Measurements from ENCODE around the gene NPHS1. TPM values are rescaled to one million over a fixed set of nuclear protein-coding genes. Genes with fewer than 3 reads are reported as not detected.

NPHS1 gene
- total and polyA plus RNA-seq, 4 donors: under 0.01 TPM; not detected in 3

GRCh38 chr19:35833972-35834371, 18.3 kb downstream of the NPHS1 start:
- 51% methylated on average over 7 of the region's 7 CpGs for WGBS
- H3K27me3 ChIP-seq (ENCODE audit: control insufficient read depth in 4 of 4, insufficient read depth in 4 of 4, low read length in 3 of 4): peaks cover 0 to 4% (median 2%) of the 10 kb centered on the region in 4 donors
- no peak overlapping the region for H3K4me3 ChIP-seq (ENCODE audit: low read depth in 1 of 3, low read length in 3 of 3)
- H3K36me3 ChIP-seq (ENCODE audit: control insufficient read depth in 4 of 4, insufficient read depth in 3 of 4, low read depth in 1 of 4, low read length in 3 of 4): no peaks in the 10 kb centered on the region
- no peaks in the 10 kb centered on the region for H3K4me1 ChIP-seq (ENCODE audit: control insufficient read depth in 4 of 4, insufficient read depth in 4 of 4, low read length in 3 of 4)
- H3K27ac ChIP-seq (ENCODE audit: low read depth in 1 of 2, low read length in 2 of 2): no peak overlapping the region
- TF ChIP-seq HNF4G (IDR thresholded peaks at IDR 0.05) (no peak), TAF1 (conservative IDR thresholded peaks at IDR 0.05) (no peak), NR2F2 (IDR thresholded peaks at IDR 0.05) (no peak), HNF4A (conservative IDR thresholded peaks at IDR 0.05) (no peak), JUND (IDR thresholded peaks at IDR 0.05) (no peak), ZBTB33 (IDR thresholded peaks at IDR 0.05) (no peak)
- H3K9me3 ChIP-seq (ENCODE audit: control insufficient read depth in 4 of 4, low read length in 3 of 4): peaks cover 0 to 2% (median under 1%) of the 10 kb centered on the region in 4 donors
- no peak for DNase-seq (ENCODE audit: low spot score)
- H3K9ac ChIP-seq (ENCODE audit: low read depth in 1 of 2, low read length in 2 of 2): no peak overlapping the region

DNA sequence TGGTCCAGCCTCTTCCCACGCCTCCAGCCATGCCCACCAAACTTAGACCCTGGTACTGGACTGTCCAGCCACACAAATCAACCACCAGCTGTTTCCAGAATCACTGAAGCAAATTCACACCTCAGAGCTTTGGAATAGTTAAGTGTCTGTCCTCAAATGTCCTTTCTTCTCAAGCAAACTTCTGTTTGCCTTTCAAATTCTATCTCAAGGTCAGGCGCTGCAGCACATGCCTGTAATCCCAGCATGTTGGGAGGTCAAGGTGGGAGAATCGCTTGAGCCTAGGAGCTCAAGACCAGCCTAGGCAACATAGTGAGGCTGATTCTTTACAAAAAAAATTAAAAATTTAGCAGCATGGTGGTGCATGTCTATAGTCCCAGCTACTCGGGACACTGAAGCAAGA, 20.2 kb downstream of the NPHS1 start:
- Histone ChIP-seq H3K9me3 (ENCODE audit: control insufficient read depth in 4 of 4, low read length in 3 of 4) (no peaks in the 10 kb centered on the region), H3K4me3 (ENCODE audit: low read depth in 1 of 3, low read length in 3 of 3) (no peak overlapping the region), H3K36me3 (ENCODE audit: control insufficient read depth in 4 of 4, insufficient read depth in 3 of 4, low read depth in 1 of 4, low read length in 3 of 4) (no peaks in the 10 kb centered on the region), H3K27ac (ENCODE audit: low read depth in 1 of 2, low read length in 2 of 2) (no peak overlapping the region), H3K9ac (ENCODE audit: low read depth in 1 of 2, low read length in 2 of 2) (no peak overlapping the region), H3K4me1 (ENCODE audit: control insufficient read depth in 4 of 4, insufficient read depth in 4 of 4, low read length in 3 of 4) (no peaks in the 10 kb centered on the region), H3K27me3 (ENCODE audit: control insufficient read depth in 4 of 4, insufficient read depth in 4 of 4, low read length in 3 of 4) (peaks cover 0 to 4% (median 2%) of the 10 kb centered on the region in 4 donors)
- WGBS: 56% methylated on average over 4 of the region's 4 CpGs
- DNase-seq (ENCODE audit: low spot score): no peak
- no peak for TF ChIP-seq TAF1 (conservative IDR thresholded peaks at IDR 0.05)
- no peak for TF ChIP-seq FOXA2 (IDR thresholded peaks at IDR 0.05)
- TF ChIP-seq, protein P1, sequence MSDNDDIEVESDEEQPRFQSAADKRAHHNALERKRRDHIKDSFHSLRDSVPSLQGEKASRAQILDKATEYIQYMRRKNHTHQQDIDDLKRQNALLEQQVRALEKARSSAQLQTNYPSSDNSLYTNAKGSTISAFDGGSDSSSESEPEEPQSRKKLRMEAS (IDR thresholded peaks at IDR 0.05): no peak

DNA sequence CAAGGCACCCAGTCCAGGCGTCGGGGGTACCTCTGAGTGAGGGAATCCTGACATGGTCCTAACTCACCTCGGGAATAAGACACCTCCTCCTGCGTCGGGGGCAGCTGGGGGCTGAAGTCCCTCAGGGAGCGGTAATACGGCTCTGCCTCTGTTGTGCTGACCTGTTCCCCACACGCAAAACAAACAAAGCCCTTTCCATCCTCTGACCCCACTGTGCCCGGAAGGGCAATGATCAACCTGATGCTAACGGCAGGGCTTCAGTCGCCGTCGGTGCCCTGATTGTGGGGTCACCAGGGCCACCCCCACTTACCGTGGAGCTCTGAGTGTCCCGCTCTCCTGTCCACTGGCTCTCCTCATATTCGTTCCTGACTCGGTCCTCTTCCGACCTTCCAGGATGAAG, 21.3 kb downstream of the NPHS1 start:
- DNase-seq (ENCODE audit: low spot score): no peak
- Histone ChIP-seq H3K27me3 (ENCODE audit: control insufficient read depth in 4 of 4, insufficient read depth in 4 of 4, low read length in 3 of 4) (peaks cover 0 to 8% (median 2%) of the 10 kb centered on the region in 4 donors), H3K4me1 (ENCODE audit: control insufficient read depth in 4 of 4, insufficient read depth in 4 of 4, low read length in 3 of 4) (no peaks in the 10 kb centered on the region), H3K9me3 (ENCODE audit: control insufficient read depth in 4 of 4, low read length in 3 of 4) (no peaks in the 10 kb centered on the region), H3K4me3 (ENCODE audit: low read depth in 1 of 3, low read length in 3 of 3) (no peak overlapping the region), H3K36me3 (ENCODE audit: control insufficient read depth in 4 of 4, insufficient read depth in 3 of 4, low read depth in 1 of 4, low read length in 3 of 4) (no peaks in the 10 kb centered on the region), H3K27ac (ENCODE audit: low read depth in 1 of 2, low read length in 2 of 2) (no peak overlapping the region), H3K9ac (ENCODE audit: low read depth in 1 of 2, low read length in 2 of 2) (no peak overlapping the region)
- TF ChIP-seq GABPA (IDR thresholded peaks at IDR 0.05 in 1 of 2, conservative IDR thresholded peaks at IDR 0.05 in 1 of 2) (no peak), SP1 (IDR thresholded peaks at IDR 0.05) (no peak), EGR1 (IDR thresholded peaks at IDR 0.05; ENCODE audit: low read depth in 2 of 2) (no peak), RAD21 (IDR thresholded peaks at IDR 0.05) (no peak), NR2F2 (IDR thresholded peaks at IDR 0.05) (no peak), TAF1 (conservative IDR thresholded peaks at IDR 0.05) (no peak), FOXA2 (IDR thresholded peaks at IDR 0.05) (no peak), HNF4A (conservative IDR thresholded peaks at IDR 0.05) (no peak)
- WGBS: 46% methylated on average over 18 of the region's 18 CpGs

Data from liver (tissue), 9 donors.